Measurements from ENCODE around the gene SRP9. TPM values are rescaled to one million over a fixed set of nuclear protein-coding genes. Genes with fewer than 3 reads are reported as not detected.

The SRP9 gene
- total RNA-seq, 6 donors from 2014 or later = 34.5 to 157 (median 125) TPM

- WGBS, 2 donors = 89 to 92% methylated on average over 6 of the region's 6 CpGs
- peaks cover 15 to 48% (median 23%) of the 10 kb centered on the region in 4 donors for H3K4me1 ChIP-seq
- ATAC-seq (ENCODE audit: low FRiP score in 2 of 2) (no peak), DNase-seq (no peak)
- H3K36me3 ChIP-seq = no peaks in the 10 kb centered on the region
- H3K9me3 ChIP-seq = no peaks in the 10 kb centered on the region
- no peaks in the 10 kb centered on the region for H3K27me3 ChIP-seq
- TF ChIP-seq POLR2A (IDR thresholded peaks at IDR 0.05) (no peak), EP300 (IDR thresholded peaks at IDR 0.05) (no peak), CTCF (IDR thresholded peaks at IDR 0.05) (no peak), POLR2AphosphoS5 (IDR thresholded peaks at IDR 0.05) (no peak)
- no peak overlapping the region for H3K4me3 ChIP-seq
- H3K27ac ChIP-seq = peak overlapping the region in 2 of 4 donors; percentile 44 to 78
Observed at GRCh38 chr1:225765982-225766674, 11.5 kb upstream of the SRP9 start.

GRCh38 chr1:225766967-225767633 lies 10.5 kb upstream of the SRP9 start:
- peak in 1 of 2 donors; percentile 57 for ATAC-seq (ENCODE audit: low FRiP score in 2 of 2)
- H3K4me3 ChIP-seq = no peak overlapping the region
- peaks cover 22 to 57% (median 31%) of the 10 kb centered on the region in 4 donors for H3K4me1 ChIP-seq
- peak overlapping the region; percentile 37 to 78 (median 42) for H3K27ac ChIP-seq
- 72 to 76% methylated on average over 8 of the region's 8 CpGs for WGBS, 2 donors
- TF ChIP-seq POLR2AphosphoS5 (IDR thresholded peaks at IDR 0.05) (peak in 1 of 2 donors; percentile 39), POLR2A (IDR thresholded peaks at IDR 0.05) (no peak), EP300 (IDR thresholded peaks at IDR 0.05) (peak in 1 of 4 donors; percentile 20), CTCF (IDR thresholded peaks at IDR 0.05) (no peak)
- H3K36me3 ChIP-seq = no peaks in the 10 kb centered on the region
- no peaks in the 10 kb centered on the region for H3K9me3 ChIP-seq
- DNase-seq = peak in 1 of 2 donors; percentile 12
- H3K27me3 ChIP-seq = no peaks in the 10 kb centered on the region

GRCh38 chr1:225767634-225768540 lies 9.7 kb upstream of the SRP9 start:
- 71 to 73% methylated on average over 15 to 16 of the region's 17 CpGs for WGBS, 2 donors
- H3K4me1 ChIP-seq = peaks cover 28 to 65% (median 39%) of the 10 kb centered on the region in 4 donors
- H3K27me3 ChIP-seq = no peaks in the 10 kb centered on the region
- TF ChIP-seq EP300 (IDR thresholded peaks at IDR 0.05) (peak in 2 of 4 donors; percentile 17 to 27), POLR2AphosphoS5 (IDR thresholded peaks at IDR 0.05) (peak; percentile 75 to 82), CTCF (IDR thresholded peaks at IDR 0.05) (no peak)
- DNase-seq (peak; percentile 34 to 47), ATAC-seq (ENCODE audit: low FRiP score in 2 of 2) (peak; percentile 39 to 57)
- no peaks in the 10 kb centered on the region for H3K36me3 ChIP-seq
- H3K9me3 ChIP-seq = no peaks in the 10 kb centered on the region
- peak overlapping the region; percentile 37 to 78 (median 42) for H3K27ac ChIP-seq
- H3K4me3 ChIP-seq = no peak overlapping the region

GRCh38 chr1:225768662-225769426 lies 8.8 kb upstream of the SRP9 start:
- peak in 1 of 2 donors; percentile 18 for DNase-seq
- no peak overlapping the region for H3K4me3 ChIP-seq
- no peaks in the 10 kb centered on the region for H3K36me3 ChIP-seq
- 65 to 74% methylated on average over 9 of the region's 9 CpGs for WGBS, 2 donors
- no peaks in the 10 kb centered on the region for H3K9me3 ChIP-seq
- TF ChIP-seq POLR2AphosphoS5 (IDR thresholded peaks at IDR 0.05) (no peak), POLR2A (IDR thresholded peaks at IDR 0.05) (no peak), EP300 (IDR thresholded peaks at IDR 0.05) (no peak), CTCF (IDR thresholded peaks at IDR 0.05) (no peak)
- no peak for ATAC-seq (ENCODE audit: low FRiP score in 2 of 2)
- peak overlapping the region in 3 of 4 donors; percentile 37 to 78 (median 44) for H3K27ac ChIP-seq
- no peaks in the 10 kb centered on the region for H3K27me3 ChIP-seq
- peaks cover 26 to 59% (median 35%) of the 10 kb centered on the region in 4 donors for H3K4me1 ChIP-seq

Data from upper lobe of left lung (tissue), 6 donors.